OCI-LY1 (cell line): Measurements from ENCODE around the gene CATSPERZ.

ENCODE experiments used
- H2AFZ ChIP-seq: fragments of 200-600 bp; sonication (generic), shearing (Covaris generic); 2 replicates; pipeline ENCODE4 v1.6.0; 2014; ENCODE audit warnings: antibody characterized with exemption, mild to moderate bottlenecking, low read length
- H3F3A ChIP-seq: fragments of 200-600 bp; sonication (generic), shearing (Covaris generic); 2 replicates; pipeline ENCODE4 v1.6.0; 2014; ENCODE audit warnings: mild to moderate bottlenecking, antibody characterized with exemption, low read length, moderate library complexity; ENCODE audit not compliant: insufficient read depth
- H3K27ac ChIP-seq: fragments of 200-600 bp; sonication (generic); 2 replicates; pipeline ENCODE4 v1.5.1; 2014; ENCODE audit warnings: low read length, mixed run types, mild to moderate bottlenecking, low read depth; ENCODE audit not compliant: poor library complexity, severe bottlenecking
- H3K27me3 ChIP-seq: fragments of 200-600 bp; sonication (generic); 2 replicates; pipeline ENCODE4 v1.6.0; 2014; ENCODE audit warnings: antibody characterized with exemption, mild to moderate bottlenecking, low read length, moderate library complexity; ENCODE audit not compliant: insufficient read depth
- H3K36me3 ChIP-seq: fragments of 200-600 bp; sonication (generic); 2 replicates; pipeline ENCODE4 v1.6.1; 2014; ENCODE audit warnings: mild to moderate bottlenecking, antibody characterized with exemption, low read length, moderate library complexity, mixed read lengths; ENCODE audit not compliant: insufficient read depth
- H3K4me1 ChIP-seq: fragments of 200-600 bp; sonication (generic); 2 replicates; pipeline ENCODE4 v1.5.1; 2014; ENCODE audit warnings: mild to moderate bottlenecking, low read length, moderate library complexity; ENCODE audit not compliant: insufficient read depth, severe bottlenecking
- H3K4me2 ChIP-seq: fragments of 200-600 bp; sonication (generic), shearing (Covaris generic); 2 replicates; pipeline ENCODE4 v1.6.1; 2014; ENCODE audit warnings: low read length
- H3K4me3 ChIP-seq: fragments of 200-600 bp; sonication (generic); 2 replicates; pipeline ENCODE4 v1.5.1; 2014; ENCODE audit warnings: low read length, low read depth, mild to moderate bottlenecking, mixed read lengths; ENCODE audit not compliant: poor library complexity, severe bottlenecking
- H3K79me2 ChIP-seq: fragments of 200-600 bp; shearing (Covaris generic); 2 replicates; pipeline ENCODE4 v1.6.1; 2016; ENCODE audit warnings: mixed run types, low read length, mixed read lengths; ENCODE audit not compliant: insufficient read depth
- H3K9ac ChIP-seq: fragments of 200-600 bp; sonication (generic), shearing (Covaris generic); 2 replicates; pipeline ENCODE4 v1.6.1; 2014; ENCODE audit warnings: mild to moderate bottlenecking, low read length, mixed read lengths
- H3K9me2 ChIP-seq: fragments of 200-600 bp; sonication (generic), shearing (Covaris generic); 2 replicates; pipeline ENCODE4 v1.6.1; 2014; ENCODE audit warnings: low read depth, mild to moderate bottlenecking, low read length, mixed read lengths
- H3K9me3 ChIP-seq: fragments of 200-600 bp; shearing (Covaris generic); 2 replicates; pipeline ENCODE4 v1.6.1; 2014; ENCODE audit warnings: low read length, mixed read lengths
- H4K20me1 ChIP-seq: fragments of 200-600 bp; sonication (generic), shearing (Covaris generic); 2 replicates; pipeline ENCODE4 v1.6.0; 2016; ENCODE audit warnings: mild to moderate bottlenecking, low read length; ENCODE audit not compliant: insufficient read depth
- CTCF ChIP-seq: fragments of 200-600 bp; sonication (generic), shearing (Covaris generic); IDR thresholded peaks from 2 replicates; pipeline ENCODE4 v1.5.1; 2017; ENCODE audit warnings: mild to moderate bottlenecking, antibody characterized with exemption, low read length, moderate library complexity, mixed read lengths
- EZH2 ChIP-seq: fragments of 200-600 bp; sonication (generic), shearing (Covaris generic); IDR thresholded peaks from 2 replicates; pipeline ENCODE4 v1.8.0; 2017; ENCODE audit warnings: borderline replicate concordance, mixed run types, mild to moderate bottlenecking, antibody characterized with exemption, low read length, moderate library complexity, mixed read lengths

CATSPERZ gene

DNA sequence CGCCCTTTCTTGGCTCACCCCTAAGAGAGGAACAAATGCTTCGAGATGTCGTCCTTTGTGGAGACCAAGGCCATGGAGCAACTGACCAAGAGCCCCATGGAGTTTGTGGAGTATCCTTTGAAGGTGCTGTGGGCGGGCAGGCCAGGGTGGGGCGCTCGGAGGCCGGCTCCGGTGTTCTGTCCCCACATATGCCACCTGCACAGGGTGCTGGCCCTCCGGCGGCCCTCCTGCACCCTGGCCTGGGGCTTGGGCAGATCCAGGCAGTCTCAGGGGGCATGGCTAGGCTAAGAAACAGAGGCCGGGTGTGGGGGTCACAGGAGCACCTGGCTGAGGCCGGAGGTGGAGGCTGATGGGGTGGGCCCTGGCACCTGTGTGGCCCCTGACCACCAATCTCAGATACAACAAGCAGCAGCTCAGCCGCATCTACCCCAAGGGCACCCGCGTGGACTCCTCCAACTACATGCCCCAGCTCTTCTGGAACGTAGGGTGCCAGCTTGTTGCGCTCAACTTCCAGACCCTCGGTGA lies 38.5 kb upstream of the CATSPERZ start:
- Histone ChIP-seq H3K79me2 (no peaks in the 10 kb centered on the region), H3K9me2 (no peaks in the 10 kb centered on the region), H3K9me3 (no peaks in the 10 kb centered on the region), H3K36me3 (peaks cover 37% of the 10 kb centered on the region), H3K27me3 (no peaks in the 10 kb centered on the region), H2AFZ (no peak overlapping the region), H3F3A (no peaks in the 10 kb centered on the region), H3K27ac (no peak overlapping the region), H3K4me2 (no peak overlapping the region), H4K20me1 (no peaks in the 10 kb centered on the region), H3K4me3 (no peak overlapping the region), H3K9ac (no peak overlapping the region), H3K4me1 (no peaks in the 10 kb centered on the region)
- TF ChIP-seq CTCF (no peak), EZH2 (no peak)

DNA sequence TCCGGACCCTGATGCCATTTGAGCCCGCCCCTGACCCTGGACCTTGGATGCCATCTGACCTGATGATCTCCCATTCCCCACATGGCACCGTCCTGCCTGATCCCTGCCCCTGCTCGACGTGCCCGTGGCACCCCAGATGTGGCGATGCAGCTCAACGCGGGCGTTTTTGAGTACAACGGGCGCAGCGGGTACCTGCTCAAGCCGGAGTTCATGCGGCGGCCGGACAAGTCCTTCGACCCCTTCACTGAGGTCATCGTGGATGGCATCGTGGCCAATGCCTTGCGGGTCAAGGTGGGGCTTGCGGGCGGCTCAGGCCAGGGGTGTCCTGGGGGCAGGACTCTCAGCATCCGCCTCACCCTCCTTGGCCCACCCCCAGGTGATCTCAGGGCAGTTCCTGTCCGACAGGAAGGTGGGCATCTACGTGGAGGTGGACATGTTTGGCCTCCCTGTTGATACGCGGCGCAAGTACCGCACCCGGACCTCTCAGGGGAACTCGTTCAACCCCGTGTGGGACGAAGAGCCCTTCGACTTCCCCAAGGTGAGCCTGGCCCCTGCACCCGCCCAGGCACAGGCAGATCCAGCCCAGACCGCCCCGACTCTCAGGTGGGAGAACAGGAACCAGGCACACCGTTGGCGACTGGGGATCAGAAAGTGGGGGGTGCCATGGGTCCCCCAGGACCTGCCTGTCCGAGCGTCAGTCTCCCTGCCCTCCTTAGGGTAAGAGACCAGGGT lies 37.7 kb upstream of the CATSPERZ start:
- Histone ChIP-seq H3K27ac (no peak overlapping the region), H4K20me1 (no peaks in the 10 kb centered on the region), H3K36me3 (peaks cover 37% of the 10 kb centered on the region), H3K9ac (no peak overlapping the region), H3K4me3 (no peak overlapping the region), H3K9me2 (no peaks in the 10 kb centered on the region), H3K9me3 (no peaks in the 10 kb centered on the region), H3F3A (no peaks in the 10 kb centered on the region), H2AFZ (no peak overlapping the region), H3K4me1 (no peaks in the 10 kb centered on the region), H3K4me2 (no peak overlapping the region), H3K79me2 (no peaks in the 10 kb centered on the region), H3K27me3 (no peaks in the 10 kb centered on the region)
- TF ChIP-seq EZH2 = no peak
- no peak for TF ChIP-seq CTCF

GRCh38 chr11:64263021-64263946 lies 36.9 kb upstream of the CATSPERZ start:
- H3K9ac ChIP-seq = no peak overlapping the region
- no peaks in the 10 kb centered on the region for H3K9me3 ChIP-seq
- H2AFZ ChIP-seq = no peak overlapping the region
- no peak overlapping the region for H3K4me3 ChIP-seq
- H3K27ac ChIP-seq = no peak overlapping the region
- H3K4me1 ChIP-seq = peaks cover 7% of the 10 kb centered on the region
- no peaks in the 10 kb centered on the region for H3K27me3 ChIP-seq
- TF ChIP-seq EZH2 (no peak), CTCF (no peak)
- H3K79me2 ChIP-seq = no peaks in the 10 kb centered on the region
- no peaks in the 10 kb centered on the region for H3K9me2 ChIP-seq
- H4K20me1 ChIP-seq = no peaks in the 10 kb centered on the region
- H3F3A ChIP-seq = no peaks in the 10 kb centered on the region
- no peak overlapping the region for H3K4me2 ChIP-seq
- peaks cover 34% of the 10 kb centered on the region for H3K36me3 ChIP-seq
